K562 (cell line): ENCODE data around the gene PPP2R3C. TPM values are rescaled to one million over a fixed set of nuclear protein-coding genes. Genes with fewer than 3 reads are reported as not detected.

ENCODE experiments used
- ATAC-seq: fragments of 200-7000 bp; cut with Tn5 transposase; 3 replicates; pipeline ENCODE4 v1.9.1; 2020; ENCODE audit warnings: moderate library complexity
- BruUV-seq: library from RNA; stranded (reverse); fragments of 400-500 nt; replicated peaks from 2 replicates; lab custom pipeline; 2021; lab: Mats Ljungman, UMichigan
- CTCF ChIA-PET: fragments of 300-600 bp; formaldehyde crosslinking; extraction: SDS; loops from one replicate; lab custom pipeline; 2021; ENCODE audit warnings: low intra/inter-chr PET ratio; lab: Yijun Ruan, JAX
- POLR2A ChIA-PET: fragments of 300-600, 350-650 bp; sonication (Branson Sonifier 250); formaldehyde crosslinking; extraction: SDS; loops from one replicate; lab custom pipeline; 2021; ENCODE audit warnings: antibody characterized with exemption, inconsistent platforms; lab: Yijun Ruan, JAX
- DNase-seq, 4 experiments: peaks; one replicate each; pipeline versions ENCODE4 v3.0.0 to v3.0.0-alpha.2; 2011 to 2018; ENCODE audit warnings: low spot score in 3 of 4, mixed read lengths in 3 of 4; ENCODE audit errors: extremely low read depth in 1 of 4
- FAIRE-seq: peaks from 2 replicates; lab custom pipeline; 2011; peaks lifted over from hg19 to GRCh38; lab: Jason Lieb, UNC
- H2AFZ ChIP-seq: 2 replicates; pipeline ENCODE4 v1.6.0; 2011; ENCODE audit warnings: low read depth, low read length, control low read depth, inconsistent platforms
- H3K27ac ChIP-seq: fragments of 200-600 bp; 3 replicates; pipeline ENCODE4 v1.8.0; 2011; ENCODE audit warnings: low read depth, mild to moderate bottlenecking, control low read depth, inconsistent platforms, low read length, moderate library complexity, mixed read lengths; ENCODE audit errors: extremely low read depth
- H3K27me3 ChIP-seq, 2 experiments: fragments of 300-600 bp in 1 of 2; 2 replicates in 1 of 2; 3 replicates in 1 of 2; pipeline versions ENCODE4 v1.6.0 to v1.8.0; 2011; ENCODE audit warnings: inconsistent platforms in 2 of 2, low read length in 2 of 2, mild to moderate bottlenecking in 1 of 2, mixed read lengths in 1 of 2, moderate library complexity in 1 of 2; ENCODE audit not compliant: control insufficient read depth in 2 of 2, insufficient read depth in 2 of 2
- H3K36me3 ChIP-seq: fragments of 300-600 bp; 3 replicates; pipeline ENCODE4 v1.8.0; 2011; ENCODE audit warnings: mild to moderate bottlenecking, low read length, inconsistent platforms; ENCODE audit not compliant: control insufficient read depth, insufficient read depth
- H3K4me1 ChIP-seq, 2 experiments: fragments of 200-600 bp in 1 of 2; replicated peaks in 1 of 2; 2 replicates in 1 of 2; 3 replicates in 1 of 2; pipeline versions ENCODE4 v1.5.1 to v1.8.0; 2011; ENCODE audit warnings: inconsistent platforms in 2 of 2, low read length in 2 of 2, mild to moderate bottlenecking in 1 of 2, mixed read lengths in 1 of 2, moderate library complexity in 1 of 2; ENCODE audit not compliant: control insufficient read depth in 2 of 2, insufficient read depth in 2 of 2
- H3K4me2 ChIP-seq: 2 replicates; pipeline ENCODE4 v1.6.1; 2011; ENCODE audit warnings: low read length, control low read depth, inconsistent platforms, mixed read lengths; ENCODE audit not compliant: insufficient read depth
- H3K4me3 ChIP-seq: fragments of 200-600 bp; sonication (generic), shearing (Covaris generic); 2 replicates; pipeline ENCODE4 v1.5.1; 2016; ENCODE audit warnings: control low read depth, inconsistent platforms
- H3K79me2 ChIP-seq: fragments of 200-600 bp; 3 replicates; pipeline ENCODE4 v1.8.0; 2011; ENCODE audit warnings: low read length, inconsistent platforms; ENCODE audit not compliant: control insufficient read depth, insufficient read depth
- H3K9ac ChIP-seq, 2 experiments: 2 replicates each; pipeline versions ENCODE4 v1.6.0 to v1.6.1; 2011; ENCODE audit warnings: low read depth in 2 of 2, low read length in 2 of 2, control low read depth in 1 of 2, inconsistent platforms in 1 of 2, mild to moderate bottlenecking in 1 of 2, mixed read lengths in 1 of 2; ENCODE audit not compliant: insufficient read depth in 1 of 2
- H3K9me1 ChIP-seq: one replicate; pipeline ENCODE4 v1.6.0; 2011; ENCODE audit warnings: inconsistent platforms, mild to moderate bottlenecking, low read length, moderate library complexity; ENCODE audit not compliant: control insufficient read depth, insufficient read depth
- H3K9me3 ChIP-seq: replicated peaks from 2 replicates; pipeline ENCODE4 v1.5.1; 2011; ENCODE audit warnings: low read depth, low read length, inconsistent platforms; ENCODE audit not compliant: control insufficient read depth, insufficient read depth
- H4K20me1 ChIP-seq: replicated peaks from 2 replicates; pipeline ENCODE4 v1.6.1; 2011; ENCODE audit warnings: low read length, inconsistent platforms, mixed read lengths; ENCODE audit not compliant: control insufficient read depth, insufficient read depth
- COPS2 ChIP-seq: fragments of 450-650 bp; conservative IDR thresholded peaks from 2 replicates; pipeline ENCODE4 v1.6.1; 2016; ENCODE audit warnings: mild to moderate bottlenecking, moderate library complexity
- DNMT1 ChIP-seq: fragments of 450-650 bp; IDR thresholded peaks from 2 replicates; pipeline ENCODE4 v1.6.1; 2016; ENCODE audit warnings: antibody characterized with exemption, mild to moderate bottlenecking
- JUND ChIP-seq, 2 experiments: IDR thresholded peaks; 2 replicates in 1 of 2; 3 replicates in 1 of 2; pipeline ENCODE4 v1.6.1; 2011; ENCODE audit warnings: borderline replicate concordance in 2 of 2, low read depth in 2 of 2, low read length in 2 of 2, improper control_type of control experiment in 1 of 2, missing biosample characterization in 1 of 2, missing genetic modification characterization in 1 of 2, missing genetic modification reagents in 1 of 2
- MTA1 ChIP-seq: fragments of 450-650 bp; IDR thresholded peaks from 2 replicates; pipeline ENCODE4 v1.6.1; 2017; ENCODE audit warnings: borderline replicate concordance
- MTA3 ChIP-seq: fragments of 450-650 bp; formaldehyde crosslinking; IDR thresholded peaks from 2 replicates; pipeline ENCODE4 v1.6.1; 2017; ENCODE audit warnings: mild to moderate bottlenecking, borderline replicate concordance
- NCOA4 ChIP-seq: fragments of 450-650 bp; IDR thresholded peaks from 2 replicates; pipeline ENCODE4 v1.6.1; 2018; ENCODE audit warnings: mild to moderate bottlenecking; ENCODE audit not compliant: partially characterized antibody
- PTBP1 ChIP-seq: fragments of 200-400 bp; formaldehyde crosslinking; IDR thresholded peaks from 2 replicates; pipeline ENCODE4 v1.6.1; 2017; ENCODE audit warnings: low read depth, low read length
- WHSC1 ChIP-seq: IDR thresholded peaks from one replicate; pipeline ENCODE4 v1.6.1; 2012; ENCODE audit warnings: low read length, control low read depth, inconsistent platforms
- ZC3H8 ChIP-seq: fragments of 450-650 bp; IDR thresholded peaks from 2 replicates; pipeline ENCODE4 v1.6.1; 2017
- ZNF217 ChIP-seq: sonication (generic); formaldehyde crosslinking; IDR thresholded peaks from 2 replicates; pipeline ENCODE4 v1.8.0; 2022; ENCODE audit warnings: mild to moderate bottlenecking, missing genetic modification reagents
- WGBS: fragments of 100-300 bp; shearing (Covaris generic); methylation state at CpG from one replicate; pipeline ENCODE4 v1.1.6; 2016; ENCODE audit warnings: low coverage, mixed read lengths; ENCODE audit not compliant: insufficient coverage; ENCODE audit errors: missing lambda C conversion rate; 5-methylcytosine and 5-hydroxymethylcytosine counted together
- in situ Hi-C: fragments of 300-500 bp; cut with MboI; formaldehyde crosslinking; loops from 4 replicates; pipeline ENCODE4 v1.15.0; 2018; ENCODE audit warnings: inconsistent platforms, mixed read lengths
- intact Hi-C: fragments of 100-400 bp; cut with micrococcal nuclease; formaldehyde crosslinking; loops from 2 replicates; pipeline ENCODE4 v1.14.2; 2022
- polyA plus RNA-seq, 8 experiments: library from polyadenylated mRNA; depleted of rRNA in 4 of 8; stranded (reverse) in 5 of 8; unstranded in 3 of 8; fragments of >200 nt; fragmentation: Nextera tagmentation in 2 of 8; fragmentation: Illumina TruSeq in 1 of 8; extraction: Ambion mirVana in 2 of 8; extraction: Trizol in 1 of 8; gene quantifications; 2 replicates each; pipeline versions ENCODE4 v1.2.1 to v1.2.3, GENCODE V29; 2011 to 2014; ENCODE audit warnings: inconsistent platforms in 1 of 8, missing spikeins in 1 of 8
- total RNA-seq, 7 experiments: library from RNA; depleted of rRNA in 6 of 7; stranded (reverse); fragments of >200 nt in 6 of 7; fragmentation: Illumina TruSeq in 2 of 7; extraction: Trizol in 2 of 7; gene quantifications; 2 replicates each; pipeline versions ENCODE4 v1.2.1 to v1.2.3, GENCODE V29; 2011 to 2021; ENCODE audit warnings: low replicate concordance in 1 of 7
- TF ChIP-seq, protein P1 (sequence below): fragments of 150-350 bp; IDR thresholded peaks from 2 replicates; pipeline ENCODE4 v1.6.1; 2014; ENCODE audit warnings: low read depth, mild to moderate bottlenecking, low read length, borderline replicate concordance
- TF ChIP-seq, protein P2 (sequence below): fragments of 450-650 bp; formaldehyde crosslinking; IDR thresholded peaks from 2 replicates; pipeline ENCODE4 v1.4.0; 2022; ENCODE audit warnings: mild to moderate bottlenecking, moderate library complexity
- TF ChIP-seq, protein P3 (sequence below): sonication (generic); formaldehyde crosslinking; IDR thresholded peaks from 2 replicates; pipeline ENCODE4 v1.8.0; 2022; ENCODE audit warnings: missing genetic modification reagents, mild to moderate bottlenecking, moderate library complexity, borderline replicate concordance

PPP2R3C gene
- total and polyA plus RNA-seq, 9 of the 15 experiments (the other 6 are each of a cell fraction or from before 2014, with no cell fraction given), result 14.7 to 43.3 (median 22.7) TPM

DNA sequence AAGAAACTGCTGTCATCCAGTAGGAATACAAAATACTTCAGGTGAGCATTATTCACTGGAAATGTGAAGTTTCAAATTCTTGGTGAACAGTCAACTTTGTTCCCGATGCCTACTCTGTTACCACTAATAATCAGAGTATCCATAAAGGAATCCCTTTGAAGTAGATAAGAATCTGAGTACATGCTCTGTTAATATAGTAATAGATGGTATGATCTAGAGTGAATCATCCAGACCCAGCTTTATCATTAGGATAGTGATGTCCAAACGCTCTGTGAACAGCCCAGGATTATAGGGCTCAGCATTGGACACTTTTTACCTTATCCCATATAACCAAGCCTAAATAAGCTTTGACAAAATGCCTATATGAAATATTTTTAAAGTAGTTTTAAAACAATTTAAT is 33.3 kb downstream of the PPP2R3C start (continued):
- TF ChIP-seq, protein P1, sequence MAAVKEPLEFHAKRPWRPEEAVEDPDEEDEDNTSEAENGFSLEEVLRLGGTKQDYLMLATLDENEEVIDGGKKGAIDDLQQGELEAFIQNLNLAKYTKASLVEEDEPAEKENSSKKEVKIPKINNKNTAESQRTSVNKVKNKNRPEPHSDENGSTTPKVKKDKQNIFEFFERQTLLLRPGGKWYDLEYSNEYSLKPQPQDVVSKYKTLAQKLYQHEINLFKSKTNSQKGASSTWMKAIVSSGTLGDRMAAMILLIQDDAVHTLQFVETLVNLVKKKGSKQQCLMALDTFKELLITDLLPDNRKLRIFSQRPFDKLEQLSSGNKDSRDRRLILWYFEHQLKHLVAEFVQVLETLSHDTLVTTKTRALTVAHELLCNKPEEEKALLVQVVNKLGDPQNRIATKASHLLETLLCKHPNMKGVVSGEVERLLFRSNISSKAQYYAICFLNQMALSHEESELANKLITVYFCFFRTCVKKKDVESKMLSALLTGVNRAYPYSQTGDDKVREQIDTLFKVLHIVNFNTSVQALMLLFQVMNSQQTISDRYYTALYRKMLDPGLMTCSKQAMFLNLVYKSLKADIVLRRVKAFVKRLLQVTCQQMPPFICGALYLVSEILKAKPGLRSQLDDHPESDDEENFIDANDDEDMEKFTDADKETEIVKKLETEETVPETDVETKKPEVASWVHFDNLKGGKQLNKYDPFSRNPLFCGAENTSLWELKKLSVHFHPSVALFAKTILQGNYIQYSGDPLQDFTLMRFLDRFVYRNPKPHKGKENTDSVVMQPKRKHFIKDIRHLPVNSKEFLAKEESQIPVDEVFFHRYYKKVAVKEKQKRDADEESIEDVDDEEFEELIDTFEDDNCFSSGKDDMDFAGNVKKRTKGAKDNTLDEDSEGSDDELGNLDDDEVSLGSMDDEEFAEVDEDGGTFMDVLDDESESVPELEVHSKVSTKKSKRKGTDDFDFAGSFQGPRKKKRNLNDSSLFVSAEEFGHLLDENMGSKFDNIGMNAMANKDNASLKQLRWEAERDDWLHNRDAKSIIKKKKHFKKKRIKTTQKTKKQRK, result no peak
- TF ChIP-seq NCOA4, result no peak
- no peak for TF ChIP-seq MTA3
- no peak for TF ChIP-seq COPS2
- no peak for TF ChIP-seq DNMT1
- TF ChIP-seq, all 486 proteins: peak for 0

DNA sequence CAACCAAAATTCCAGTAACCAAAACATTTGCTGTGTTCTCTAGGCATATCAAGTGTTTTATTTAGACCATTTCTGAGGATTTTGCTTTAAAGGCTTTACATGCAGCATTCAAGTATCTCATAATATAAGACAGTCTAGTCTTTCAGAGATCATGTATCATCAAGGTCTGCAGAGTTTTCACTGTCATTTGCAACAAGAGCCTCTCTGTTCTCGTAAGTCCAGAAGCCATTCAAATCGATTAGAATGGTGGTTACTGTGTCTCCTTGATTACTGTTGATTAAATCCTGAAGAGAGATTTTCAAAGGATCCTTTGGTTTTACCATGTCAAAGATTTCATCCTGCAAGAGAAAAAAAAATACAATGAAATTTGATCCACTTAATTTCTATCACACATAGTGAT is 36.3 kb downstream of the PPP2R3C start:
- H3K4me2 ChIP-seq, result no peak overlapping the region
- ATAC-seq (no peak), FAIRE-seq (peak; percentile 44), DNase-seq (no peak)
- H3K9me1 ChIP-seq, result no peaks in the 10 kb centered on the region
- H3K27ac ChIP-seq, result no peak overlapping the region
- no peak overlapping the region for H3K4me3 ChIP-seq
- intact Hi-C loops, result no loop called here
- H3K9me3 ChIP-seq, result no peaks in the 10 kb centered on the region
- no peak overlapping the region for H3K9ac ChIP-seq
- no peaks in the 10 kb centered on the region for H3K79me2 ChIP-seq
- H2AFZ ChIP-seq, result no peak overlapping the region
- in situ Hi-C loops, result no loop called here
- 82% methylated on average over 2 of the region's 2 CpGs for WGBS
- BruUV-seq, result no TSS peak
- H3K27me3 ChIP-seq, result no peaks in the 10 kb centered on the region
- no peaks in the 10 kb centered on the region for H3K4me1 ChIP-seq
- TF ChIP-seq, protein P2, sequence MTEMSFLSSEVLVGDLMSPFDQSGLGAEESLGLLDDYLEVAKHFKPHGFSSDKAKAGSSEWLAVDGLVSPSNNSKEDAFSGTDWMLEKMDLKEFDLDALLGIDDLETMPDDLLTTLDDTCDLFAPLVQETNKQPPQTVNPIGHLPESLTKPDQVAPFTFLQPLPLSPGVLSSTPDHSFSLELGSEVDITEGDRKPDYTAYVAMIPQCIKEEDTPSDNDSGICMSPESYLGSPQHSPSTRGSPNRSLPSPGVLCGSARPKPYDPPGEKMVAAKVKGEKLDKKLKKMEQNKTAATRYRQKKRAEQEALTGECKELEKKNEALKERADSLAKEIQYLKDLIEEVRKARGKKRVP (CRISPR knock-in tag), result no peak
- TF ChIP-seq WHSC1, result no peak
- no peak for TF ChIP-seq ZC3H8
- no peak for TF ChIP-seq JUND (IDR thresholded peaks at IDR 0.05; ENCODE audit: borderline replicate concordance, low read depth, low read length)
- no peak for TF ChIP-seq JUND (tag; IDR thresholded peaks at IDR 0.05; ENCODE audit: borderline replicate concordance, low read depth, low read length)
- TF ChIP-seq, protein P3, sequence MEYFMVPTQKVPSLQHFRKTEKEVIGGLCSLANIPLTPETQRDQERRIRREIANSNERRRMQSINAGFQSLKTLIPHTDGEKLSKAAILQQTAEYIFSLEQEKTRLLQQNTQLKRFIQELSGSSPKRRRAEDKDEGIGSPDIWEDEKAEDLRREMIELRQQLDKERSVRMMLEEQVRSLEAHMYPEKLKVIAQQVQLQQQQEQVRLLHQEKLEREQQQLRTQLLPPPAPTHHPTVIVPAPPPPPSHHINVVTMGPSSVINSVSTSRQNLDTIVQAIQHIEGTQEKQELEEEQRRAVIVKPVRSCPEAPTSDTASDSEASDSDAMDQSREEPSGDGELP, result no peak
- no peak for TF ChIP-seq MTA1
- no peak for TF ChIP-seq PTBP1
- no peak for TF ChIP-seq ZNF217 (CRISPR knock-in tag)
- POLR2A ChIA-PET, result no interaction called here
- peaks cover 24% of the 10 kb centered on the region; the same call in 1 of the 3 replicates for H3K36me3 ChIP-seq
- CTCF ChIA-PET, result no interaction called here
- no peaks in the 10 kb centered on the region for H4K20me1 ChIP-seq
